Right lobe of liver (tissue), 6 donors: Measurements from ENCODE around the gene WDR1. TPM values are rescaled to one million over a fixed set of nuclear protein-coding genes. Genes with fewer than 3 reads are reported as not detected.

Experiments
- ATAC-seq, 4 donors: fragments of 200-7000 bp; cut with Tn5 transposase; one replicate each; pipeline ENCODE4 v1.9.1; 2020; ENCODE audit warnings: mild to moderate bottlenecking in 4 of 4, moderate library complexity in 4 of 4
- DNase-seq, 3 donors: peaks; one replicate each; pipeline ENCODE4 v3.0.0-alpha.2; 2020
- H3K27ac ChIP-seq, 3 donors: fragments of 200-600 bp; one replicate each; pipeline ENCODE4 v1.8.0; 2022
- H3K27me3 ChIP-seq, 2 donors: fragments of 200-600 bp; one replicate each; pipeline ENCODE4 v1.8.0; 2022
- H3K36me3 ChIP-seq, 4 donors: fragments of 200-600 bp; sonication (generic) in 1 of 4; one replicate each; pipeline versions ENCODE4 v1.5.1 to v1.8.0; 2017 to 2022; ENCODE audit warnings: control low read depth in 1 of 4
- H3K4me1 ChIP-seq, 4 donors: fragments of 200-600 bp; sonication (generic) in 1 of 4; one replicate each; pipeline versions ENCODE4 v1.5.1 to v1.8.0; 2017 to 2022; ENCODE audit warnings: control low read depth in 1 of 4
- H3K4me3 ChIP-seq, 3 donors: fragments of 200-600 bp; one replicate each; pipeline ENCODE4 v1.8.0; 2022
- H3K9me3 ChIP-seq, 4 donors: fragments of 200-600 bp; sonication (generic) in 1 of 4; one replicate each; pipeline versions ENCODE4 v1.5.1 to v1.8.0; 2017 to 2022; ENCODE audit warnings: control low read depth in 1 of 4
- CTCF ChIP-seq, 4 donors: fragments of 200-600 bp in 3 of 4; fragments of 450-650 bp in 1 of 4; IDR thresholded peaks; one replicate each; pipeline versions ENCODE4 v1.5.1 to v1.8.0; 2016 to 2022; ENCODE audit warnings: antibody characterized with exemption in 4 of 4, mild to moderate bottlenecking in 2 of 4
- POLR2A ChIP-seq: fragments of 450-650 bp; IDR thresholded peaks from one replicate; pipeline ENCODE4 v1.6.1; 2017; ENCODE audit warnings: antibody characterized with exemption, mild to moderate bottlenecking
- WGBS: methylation state at CpG from one replicate; pipeline ENCODE4 v1.1.6; 2018; ENCODE audit warnings: low coverage, low lambda C conversion rate; ENCODE audit not compliant: insufficient coverage; ENCODE audit errors: missing lambda C conversion rate; 5-methylcytosine and 5-hydroxymethylcytosine counted together
- intact Hi-C, 2 donors: fragments of 100-400 bp; cut with DNase I; formaldehyde crosslinking; loops; one replicate each; pipeline versions ENCODE4 v1.11.2 to v1.14.1; 2022
- total RNA-seq, 6 experiments: library from RNA; depleted of rRNA in 2 of 6; stranded (reverse); fragments of >200 nt in 2 of 6; fragmentation: NEBNext Ultra II Directional in 3 of 6; extraction: Animal tissue kit (Norgen Biotek cat#: 25700) in 3 of 6; gene quantifications; one replicate each; pipeline versions ENCODE4 v1.1.0 to v1.2.4, GENCODE V29; 2016 to 2023
- donor health status: DM: no; HTN: yes; CAD: no.
- donor health status: DM: no; HTN: no; CAD: no.
- donor health status: DM: no; HTN: no; CAD: no.
- donor health status: DM: no; HTN: yes; CAD: no.
- donor health status: DM: no; HTN: yes; CAD: no.

WDR1 gene
- total RNA-seq, 6 experiments from 2014 or later, result 65.1 to 149 (median 76.4) TPM

GRCh38 chr4:10099499-10100325 lies 16.9 kb downstream of the WDR1 start:
- TF ChIP-seq POLR2A, result no peak
- no peak for TF ChIP-seq CTCF (IDR thresholded peaks at IDR 0.05)
- no peak for ATAC-seq
- H3K27me3 ChIP-seq, result no peaks in the 10 kb centered on the region
- H3K27ac ChIP-seq, result no peak overlapping the region
- intact Hi-C loops, result no loop called here
- no peaks in the 10 kb centered on the region for H3K4me1 ChIP-seq
- WGBS, result 73% methylated on average over 15 of the region's 25 CpGs
- H3K4me3 ChIP-seq, result no peak overlapping the region
- H3K36me3 ChIP-seq, result peaks cover 0 to 55% (median 8%) of the 10 kb centered on the region in 4 donors
- H3K9me3 ChIP-seq, result no peaks in the 10 kb centered on the region
- DNase-seq, result no peak

GRCh38 chr4:10098780-10099160 lies 17.8 kb downstream of the WDR1 start:
- Histone ChIP-seq H3K4me3 (no peak overlapping the region), H3K27me3 (no peaks in the 10 kb centered on the region), H3K36me3 (peaks cover 0 to 64% (median 8%) of the 10 kb centered on the region in 4 donors), H3K27ac (no peak overlapping the region), H3K4me1 (no peaks in the 10 kb centered on the region), H3K9me3 (no peaks in the 10 kb centered on the region)
- intact Hi-C loops, result no loop called here
- TF ChIP-seq POLR2A (no peak), CTCF (IDR thresholded peaks at IDR 0.05) (no peak)
- WGBS, result 50% methylated on average over 5 of the region's 12 CpGs
- ATAC-seq (no peak), DNase-seq (no peak)

DNA sequence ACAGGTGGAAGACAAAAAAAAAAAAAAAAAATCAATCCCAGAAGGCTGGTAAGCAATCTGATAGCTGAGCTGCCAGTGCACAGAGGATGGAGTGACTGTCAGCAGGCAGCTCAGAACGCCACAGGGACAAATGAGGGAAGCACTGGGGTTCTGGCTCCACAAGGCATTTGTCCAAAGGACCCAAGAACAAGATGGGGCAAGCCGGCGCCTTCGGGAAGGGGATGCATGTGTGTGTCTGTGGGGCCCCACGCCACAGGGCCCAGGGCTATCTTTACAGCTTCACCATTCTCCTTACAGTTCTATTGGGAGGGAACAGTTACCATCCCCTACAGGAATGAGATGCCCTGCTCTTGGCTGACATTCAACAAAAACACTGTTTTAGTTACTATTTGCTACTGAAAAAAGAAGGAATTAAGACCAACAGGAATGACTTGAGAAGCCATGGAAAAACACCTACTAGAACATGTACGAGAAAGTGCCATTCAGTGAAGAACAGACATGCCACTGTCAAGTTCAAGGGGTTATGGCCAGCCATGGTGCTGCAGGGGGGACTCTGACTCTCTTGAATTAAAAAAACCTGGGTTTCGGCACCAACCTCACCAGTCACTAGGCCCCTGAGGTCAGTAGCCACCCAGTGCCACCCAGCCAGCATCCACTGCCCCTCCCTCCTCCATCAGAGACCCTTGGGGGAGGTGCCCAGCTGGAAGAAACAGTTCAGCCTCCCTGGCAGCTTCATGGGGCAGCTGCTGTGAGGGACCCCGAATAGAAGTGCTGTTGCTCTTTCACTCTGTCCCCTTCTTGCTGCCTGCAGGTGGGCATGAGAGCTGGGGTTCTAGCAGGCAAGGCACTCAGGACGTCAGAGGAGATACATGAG lies 18.5 kb downstream of the WDR1 start:
- H3K9me3 ChIP-seq, result no peaks in the 10 kb centered on the region
- H3K4me1 ChIP-seq, result no peaks in the 10 kb centered on the region
- no peak overlapping the region for H3K27ac ChIP-seq
- H3K4me3 ChIP-seq, result no peak overlapping the region
- H3K36me3 ChIP-seq, result peaks cover 0 to 69% (median 8%) of the 10 kb centered on the region in 4 donors
- intact Hi-C loops, result no loop called here
- WGBS, result 92% methylated on average over 2 of the region's 9 CpGs
- DNase-seq (no peak), ATAC-seq (no peak)
- H3K27me3 ChIP-seq, result no peaks in the 10 kb centered on the region
- no peak for TF ChIP-seq POLR2A
- no peak for TF ChIP-seq CTCF (IDR thresholded peaks at IDR 0.05)

DNA sequence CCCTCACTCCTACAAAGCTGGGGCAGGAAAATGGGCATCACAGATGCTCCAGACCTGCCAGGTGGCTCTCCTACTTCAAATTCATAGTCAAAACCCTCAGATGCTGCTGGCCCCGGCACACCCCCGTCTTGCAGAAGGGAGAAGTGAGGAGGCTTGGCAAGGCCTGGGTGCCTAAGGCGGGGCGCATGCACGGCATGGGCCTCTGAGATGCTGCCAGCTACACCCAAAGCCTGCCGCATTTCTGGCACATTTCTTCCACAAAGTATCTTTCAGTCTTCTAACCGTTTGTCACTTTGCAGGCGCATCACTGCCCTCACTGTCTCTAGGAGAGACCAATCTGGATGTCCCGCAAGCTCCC lies 19.6 kb downstream of the WDR1 start:
- TF ChIP-seq POLR2A (no peak), CTCF (IDR thresholded peaks at IDR 0.05) (no peak)
- Histone ChIP-seq H3K27me3 (no peaks in the 10 kb centered on the region), H3K27ac (no peak overlapping the region), H3K4me3 (no peak overlapping the region), H3K9me3 (no peaks in the 10 kb centered on the region), H3K36me3 (peaks cover 0 to 73% (median 6%) of the 10 kb centered on the region in 4 donors), H3K4me1 (no peaks in the 10 kb centered on the region)
- ATAC-seq (no peak), DNase-seq (no peak)
- intact Hi-C loops, result no loop called here
- WGBS, result 80% methylated on average over 3 of the region's 9 CpGs
